ENCODE data around the gene JMJD1C. TPM values are rescaled to one million over a fixed set of nuclear protein-coding genes. Genes with fewer than 3 reads are reported as not detected.
"Not testable (repeated sequence)": the region's sequence is repeated elsewhere in the genome, so short reads cannot be mapped to it uniquely, and the experiment has no call there.

JMJD1C gene
- total RNA-seq, 1 experiment from 2014 or later, result 91.9 TPM

GRCh38 chr10:63154546-63155387 lies 311.0 kb downstream of the JMJD1C start:
- TF ChIP-seq CTCF (IDR thresholded peaks at IDR 0.05; ENCODE audit: unreplicated experiment), result no peak
- POLR2A ChIA-PET, result interaction anchor here (0.6 kb wide), 1 partner anchor 552 kb away, joined by 3 read pairs; no protein-coding TSS in a partner anchor
- Mint-ChIP-seq H3K27ac (ENCODE audit: low read depth, unreplicated experiment) (no peak overlapping the region), H3K36me3 (ENCODE audit: insufficient read depth, unreplicated experiment) (peaks cover 43% of the 10 kb centered on the region), H3K4me3 (ENCODE audit: unreplicated experiment) (no peak overlapping the region), H3K27me3 (ENCODE audit: insufficient read depth, unreplicated experiment) (no peaks in the 10 kb centered on the region), H3K9me3 (ENCODE audit: unreplicated experiment) (no peaks in the 10 kb centered on the region), H3K4me1 (ENCODE audit: insufficient read depth, unreplicated experiment) (no peaks in the 10 kb centered on the region)
- DNase-seq (ENCODE audit: unreplicated experiment), result no peak
- CTCF ChIA-PET, result interaction anchor here (0.6 kb wide), 1 partner anchor 22 kb away, joined by 3 read pairs; no protein-coding TSS in a partner anchor
- intact Hi-C loops (cut with micrococcal nuclease), result loop anchor here (10.0 kb wide), 1 partner anchor 910 kb away; no protein-coding TSS in a partner anchor
- TSS peak; percentile 40 for BruUV-seq (replicated peaks)

- H3K9me3 Mint-ChIP-seq (ENCODE audit: unreplicated experiment); DNase-seq (ENCODE audit: unreplicated experiment); BruUV-seq (replicated peaks); H3K27me3 Mint-ChIP-seq (ENCODE audit: insufficient read depth, unreplicated experiment); H3K4me1 Mint-ChIP-seq (ENCODE audit: insufficient read depth, unreplicated experiment); H3K27ac Mint-ChIP-seq (ENCODE audit: low read depth, unreplicated experiment); H3K4me3 Mint-ChIP-seq (ENCODE audit: unreplicated experiment): not testable (repeated sequence)
- peaks cover 48% of the 10 kb centered on the region for H3K36me3 Mint-ChIP-seq (ENCODE audit: insufficient read depth, unreplicated experiment)
- ChIA-PET POLR2A (interaction anchor here (0.6 kb wide), 1 partner anchor 553 kb away, joined by 3 read pairs; no protein-coding TSS in a partner anchor), CTCF (interaction anchor here (1.2 kb wide), 1 partner anchor 9 kb away, joined by 3 read pairs; no protein-coding TSS in a partner anchor)
- intact Hi-C loops (cut with micrococcal nuclease), result loop anchor here (10.0 kb wide), 1 partner anchor 909 kb away; no protein-coding TSS in a partner anchor
Measured at GRCh38 chr10:63153868-63154545, 311.8 kb downstream of the JMJD1C start.

- DNase-seq (ENCODE audit: unreplicated experiment), result no peak
- CTCF ChIA-PET, result interaction anchor here (1.7 kb wide), 1 partner anchor 16 kb away, joined by 5 read pairs; no protein-coding TSS in a partner anchor
Measured at GRCh38 chr10:63150745-63151144, 315.0 kb downstream of the JMJD1C start.

GRCh38 chr10:63146503-63146902 lies 319.3 kb downstream of the JMJD1C start:
- H3K27ac Mint-ChIP-seq (ENCODE audit: low read depth, unreplicated experiment), result no peak overlapping the region

More at GRCh38 chr10:63150745-63151144, 315.0 kb downstream of the JMJD1C start:
- no peaks in the 10 kb centered on the region for H3K27me3 Mint-ChIP-seq (ENCODE audit: insufficient read depth, unreplicated experiment)
- H3K4me1 Mint-ChIP-seq (ENCODE audit: insufficient read depth, unreplicated experiment), result peaks cover 5% of the 10 kb centered on the region
- peaks cover 68% of the 10 kb centered on the region for H3K36me3 Mint-ChIP-seq (ENCODE audit: insufficient read depth, unreplicated experiment)
- intact Hi-C loops (cut with micrococcal nuclease), result loop anchor here (10.0 kb wide), 1 partner anchor 906 kb away; no protein-coding TSS in a partner anchor
- H3K4me3 Mint-ChIP-seq (ENCODE audit: unreplicated experiment), result no peak overlapping the region
- no TSS peak for BruUV-seq (replicated peaks)
- TF ChIP-seq CTCF (IDR thresholded peaks at IDR 0.05; ENCODE audit: unreplicated experiment), result no peak
- no peak overlapping the region for H3K27ac Mint-ChIP-seq (ENCODE audit: low read depth, unreplicated experiment)
- POLR2A ChIA-PET, result no interaction called here
- H3K9me3 Mint-ChIP-seq (ENCODE audit: unreplicated experiment), result no peaks in the 10 kb centered on the region

More at GRCh38 chr10:63146503-63146902, 319.3 kb downstream of the JMJD1C start:
- Mint-ChIP-seq H3K27me3 (ENCODE audit: insufficient read depth, unreplicated experiment) (no peaks in the 10 kb centered on the region), H3K4me3 (ENCODE audit: unreplicated experiment) (no peak overlapping the region), H3K4me1 (ENCODE audit: insufficient read depth, unreplicated experiment) (peaks cover 10% of the 10 kb centered on the region), H3K9me3 (ENCODE audit: unreplicated experiment) (no peaks in the 10 kb centered on the region), H3K36me3 (ENCODE audit: insufficient read depth, unreplicated experiment) (peaks cover 33% of the 10 kb centered on the region)
- no peak for TF ChIP-seq CTCF (IDR thresholded peaks at IDR 0.05; ENCODE audit: unreplicated experiment)
- intact Hi-C loops (cut with micrococcal nuclease), result no loop called here
- CTCF ChIA-PET, result interaction anchor here (0.6 to 5.6 kb wide), 8 partner anchors 11 to 553 kb away, joined by 3 to 51 read pairs (median 4); partner anchors contain the start of gene EGR2
- DNase-seq (ENCODE audit: unreplicated experiment), result no peak
- POLR2A ChIA-PET, result interaction anchor here (0.8 to 2.5 kb wide), 4 partner anchors 10 to 52 kb away, joined by 3 to 30 read pairs (median 6); partner anchors contain the start of gene NRBF2
- BruUV-seq (replicated peaks), result no TSS peak

Measured in MCF 10A (cell line).